Measurements from ENCODE around the gene CRHR2.

Gene CRHR2

GRCh38 chr7:30634193-30634626, 48.0 kb downstream of the CRHR2 start:
- no peak overlapping the region for H3K4me3 ChIP-seq (replicated peaks in 1 of 2; ENCODE audit: low read depth in 2 of 2, low read length in 2 of 2)
- no peak for DNase-seq (ENCODE audit: low read depth in 2 of 2)

GRCh38 chr7:30633223-30633622, 49.0 kb downstream of the CRHR2 start:
- TF ChIP-seq, protein P1, sequence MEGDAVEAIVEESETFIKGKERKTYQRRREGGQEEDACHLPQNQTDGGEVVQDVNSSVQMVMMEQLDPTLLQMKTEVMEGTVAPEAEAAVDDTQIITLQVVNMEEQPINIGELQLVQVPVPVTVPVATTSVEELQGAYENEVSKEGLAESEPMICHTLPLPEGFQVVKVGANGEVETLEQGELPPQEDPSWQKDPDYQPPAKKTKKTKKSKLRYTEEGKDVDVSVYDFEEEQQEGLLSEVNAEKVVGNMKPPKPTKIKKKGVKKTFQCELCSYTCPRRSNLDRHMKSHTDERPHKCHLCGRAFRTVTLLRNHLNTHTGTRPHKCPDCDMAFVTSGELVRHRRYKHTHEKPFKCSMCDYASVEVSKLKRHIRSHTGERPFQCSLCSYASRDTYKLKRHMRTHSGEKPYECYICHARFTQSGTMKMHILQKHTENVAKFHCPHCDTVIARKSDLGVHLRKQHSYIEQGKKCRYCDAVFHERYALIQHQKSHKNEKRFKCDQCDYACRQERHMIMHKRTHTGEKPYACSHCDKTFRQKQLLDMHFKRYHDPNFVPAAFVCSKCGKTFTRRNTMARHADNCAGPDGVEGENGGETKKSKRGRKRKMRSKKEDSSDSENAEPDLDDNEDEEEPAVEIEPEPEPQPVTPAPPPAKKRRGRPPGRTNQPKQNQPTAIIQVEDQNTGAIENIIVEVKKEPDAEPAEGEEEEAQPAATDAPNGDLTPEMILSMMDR (IDR thresholded peaks at IDR 0.05; ENCODE audit: low read depth, low read length), result no peak
- no peak overlapping the region for H3K4me3 ChIP-seq (replicated peaks in 1 of 2; ENCODE audit: low read depth in 2 of 2, low read length in 2 of 2)
- DNase-seq (ENCODE audit: low read depth in 2 of 2), result no peak

More at GRCh38 chr7:30634193-30634626, 48.0 kb downstream of the CRHR2 start:
- TF ChIP-seq, protein P1 (IDR thresholded peaks at IDR 0.05; ENCODE audit: low read depth, low read length), result no peak

DNA sequence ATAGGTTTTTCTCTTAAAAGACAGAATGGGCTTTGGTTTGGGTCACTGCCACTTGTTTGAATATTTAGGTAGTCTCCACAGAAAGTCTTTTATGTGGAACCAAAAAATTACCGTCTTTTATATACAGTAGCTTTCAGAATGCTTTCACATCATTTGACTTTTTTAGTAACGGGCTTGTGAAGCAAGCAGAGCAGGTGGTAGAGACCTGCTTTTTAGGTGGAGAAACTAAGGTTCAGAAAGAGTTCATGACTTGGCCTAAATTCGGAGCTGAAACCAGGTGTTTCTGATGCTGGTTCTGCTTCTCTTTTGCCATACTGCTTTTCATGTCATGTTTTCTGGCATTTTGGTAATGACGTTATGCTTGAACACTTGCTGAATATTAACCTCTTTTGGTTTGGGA, 51.3 kb downstream of the CRHR2 start:
- H3K4me3 ChIP-seq (replicated peaks in 1 of 2; ENCODE audit: low read depth in 2 of 2, low read length in 2 of 2), result no peak overlapping the region
- TF ChIP-seq, protein P1 (IDR thresholded peaks at IDR 0.05; ENCODE audit: low read depth, low read length), result no peak
- no peak for DNase-seq (ENCODE audit: low read depth in 2 of 2)

GRCh38 chr7:30627026-30627425, 55.2 kb downstream of the CRHR2 start:
- no peak for DNase-seq (ENCODE audit: low read depth in 2 of 2)
- TF ChIP-seq, protein P1 (IDR thresholded peaks at IDR 0.05; ENCODE audit: low read depth, low read length), result no peak
- no peak overlapping the region for H3K4me3 ChIP-seq (replicated peaks in 1 of 2; ENCODE audit: low read depth in 2 of 2, low read length in 2 of 2)

- H3K4me3 ChIP-seq (replicated peaks in 1 of 2; ENCODE audit: low read depth in 2 of 2, low read length in 2 of 2), result no peak overlapping the region
- TF ChIP-seq, protein P1 (IDR thresholded peaks at IDR 0.05; ENCODE audit: low read depth, low read length), result no peak
- no peak for DNase-seq (ENCODE audit: low read depth in 2 of 2)
Measured at GRCh38 chr7:30625283-30625682, 57.0 kb downstream of the CRHR2 start.

DNA sequence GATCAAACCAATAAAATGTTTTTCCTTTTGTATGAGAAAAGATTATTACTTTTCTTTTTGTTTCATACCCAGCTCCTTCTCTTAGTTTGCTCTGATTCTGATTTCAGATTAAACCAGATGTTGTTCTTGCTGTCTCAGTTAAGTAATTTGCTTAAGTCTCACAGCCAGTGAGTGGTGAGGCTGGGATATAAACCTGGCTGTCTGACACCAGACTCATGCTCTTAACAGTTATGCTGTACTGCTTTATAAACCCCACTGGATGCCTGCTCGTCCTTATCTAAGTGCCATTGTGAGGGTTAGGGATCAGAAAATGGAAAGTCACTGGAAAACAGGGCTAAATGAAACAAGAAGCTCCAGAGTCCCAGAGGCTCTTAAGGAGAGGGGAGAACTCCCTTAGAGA, 63.3 kb downstream of the CRHR2 start:
- no peak overlapping the region for H3K4me3 ChIP-seq (replicated peaks in 1 of 2; ENCODE audit: low read depth in 2 of 2, low read length in 2 of 2)
- TF ChIP-seq, protein P1 (IDR thresholded peaks at IDR 0.05; ENCODE audit: low read depth, low read length), result no peak
- no peak for DNase-seq (ENCODE audit: low read depth in 2 of 2)

DNA sequence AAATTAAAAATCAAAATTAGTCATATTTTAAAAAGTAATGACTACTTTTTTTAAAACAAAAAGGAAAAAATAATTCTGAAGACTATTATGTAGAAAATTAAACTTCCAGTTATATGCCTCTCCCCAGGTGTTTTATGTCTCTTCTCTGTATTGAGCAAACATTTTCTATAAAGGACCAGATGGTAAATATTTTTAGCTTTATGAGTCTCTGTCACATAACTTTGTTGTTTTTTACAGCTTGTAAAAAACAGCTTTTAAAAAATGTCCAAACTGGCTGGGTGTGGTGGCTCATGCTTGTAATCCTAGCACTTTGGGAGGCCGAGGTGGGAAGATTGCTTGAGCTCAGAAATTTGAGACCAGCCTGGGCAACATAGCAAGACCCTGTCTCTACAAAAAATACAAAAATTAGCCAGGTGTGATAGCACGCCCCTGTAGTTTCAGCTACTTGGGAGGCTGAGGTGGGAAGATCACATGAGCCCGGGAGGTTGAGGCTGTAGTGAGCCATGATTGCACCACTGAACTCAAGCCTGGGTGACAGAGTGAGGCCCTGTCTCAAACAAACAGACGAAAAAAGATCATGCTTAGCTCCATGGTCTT, 64.1 kb downstream of the CRHR2 start:
- TF ChIP-seq, protein P1 (IDR thresholded peaks at IDR 0.05; ENCODE audit: low read depth, low read length), result no peak
- no peak overlapping the region for H3K4me3 ChIP-seq (replicated peaks in 1 of 2; ENCODE audit: low read depth in 2 of 2, low read length in 2 of 2)
- DNase-seq (ENCODE audit: low read depth in 2 of 2), result no peak

Data from cardiac fibroblast (primary cell).